Femur (tissue), 1 donor: Measurements from ENCODE around the gene ARHGEF25.
A peak's percentile ranks its signal among the peaks of the same experiment; 100 is the strongest.
"Not testable (repeated sequence)": the region's sequence is repeated elsewhere in the genome, so short reads cannot be mapped to it uniquely, and the experiment has no call there.

Experiments
- DNase-seq: peaks from one replicate; pipeline ENCODE4 v3.0.0-alpha.2; 2017

Gene ARHGEF25

DNA sequence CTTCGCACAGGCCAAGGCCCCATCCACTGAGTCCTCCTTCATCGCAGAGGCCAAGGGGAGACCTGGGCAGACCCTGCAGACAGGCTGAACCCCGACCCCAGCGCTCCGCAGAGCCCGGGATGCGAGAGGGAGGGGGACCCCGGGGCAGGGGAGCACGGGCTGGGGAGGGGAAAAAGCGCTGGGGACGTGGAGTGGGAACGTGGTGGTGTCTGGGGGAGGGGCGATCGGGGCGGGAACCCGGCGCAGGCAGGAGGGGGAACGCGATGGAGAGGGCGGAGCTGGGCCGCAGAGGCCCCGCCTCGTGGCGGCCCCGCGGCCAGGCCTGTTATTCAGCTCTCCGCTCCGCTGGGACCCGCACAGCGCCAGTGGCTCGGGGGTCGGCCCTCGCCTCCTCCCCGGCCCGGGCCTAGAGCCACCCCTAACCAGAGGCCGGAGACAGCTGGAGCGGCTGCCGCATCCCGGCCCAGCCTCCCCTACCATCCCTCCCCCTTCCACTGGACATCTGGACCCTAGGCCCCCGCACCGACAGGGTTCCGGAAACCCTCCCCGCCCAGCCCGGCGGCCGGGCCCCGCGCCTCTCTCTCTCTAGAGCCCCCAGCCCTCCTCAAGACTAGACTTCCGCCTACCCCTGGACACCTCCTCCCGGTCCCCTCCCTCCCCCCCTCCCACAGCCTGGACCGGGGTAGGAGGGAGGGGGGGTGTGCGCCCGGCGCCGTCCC, at the start of gene ARHGEF25:
Gene ARHGEF25, plus strand, starts transcription at position 328 of the 719 bp plus-strand sequence. CDS start 460 bp downstream, outside the sequence.
- DNase-seq = peak; percentile 92

DNA sequence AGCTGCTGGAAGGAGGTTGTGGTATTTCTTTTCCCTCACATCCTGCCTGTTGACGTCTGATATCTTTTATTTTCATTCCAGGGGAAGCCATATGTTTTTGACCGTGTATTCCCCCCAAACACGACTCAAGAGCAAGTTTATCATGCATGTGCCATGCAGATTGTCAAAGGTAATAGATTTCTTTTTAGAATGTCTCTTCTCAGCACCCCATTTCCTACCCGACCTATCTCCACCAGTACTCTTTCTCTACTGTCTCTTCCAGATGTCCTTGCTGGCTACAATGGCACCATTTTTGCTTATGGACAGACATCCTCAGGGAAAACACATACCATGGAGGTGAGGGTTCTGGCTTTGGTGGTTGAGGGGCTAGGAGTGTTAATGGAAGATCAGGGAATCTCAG, 47.9 kb upstream of the ARHGEF25 start:
- DNase-seq = no peak

- no peak for DNase-seq
Measured at GRCh38 chr12:57564178-57564740, 47.0 kb upstream of the ARHGEF25 start.

- DNase-seq = no peak
Measured at GRCh38 chr12:57568838-57569237, 42.4 kb upstream of the ARHGEF25 start.

- DNase-seq = no peak
Measured at GRCh38 chr12:57569858-57570257, 41.4 kb upstream of the ARHGEF25 start.

DNA sequence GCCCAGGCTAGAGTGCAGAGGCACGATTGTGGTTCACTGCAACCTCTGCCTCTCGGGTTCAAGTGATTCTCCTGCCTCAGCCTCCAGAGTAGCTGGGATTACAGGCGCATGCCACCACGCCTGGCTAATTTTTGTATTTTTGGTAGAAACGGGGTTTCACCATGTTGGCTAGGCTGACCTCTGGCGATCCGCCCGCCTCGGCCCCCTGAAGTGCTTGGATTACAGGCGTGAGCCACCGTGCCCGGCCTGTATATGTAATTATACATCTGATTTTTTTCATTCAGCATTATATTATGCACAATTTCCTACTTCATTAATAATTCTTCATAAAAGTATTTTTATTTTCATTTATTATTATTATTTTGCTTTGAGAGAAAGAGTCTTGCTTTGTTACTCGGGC, 40.8 kb upstream of the ARHGEF25 start:
- not testable (repeated sequence) for DNase-seq

- no peak for DNase-seq
Measured at GRCh38 chr12:57571926-57572762, 39.1 kb upstream of the ARHGEF25 start.

GRCh38 chr12:57574795-57575194, 36.4 kb upstream of the ARHGEF25 start:
- DNase-seq = no peak

DNA sequence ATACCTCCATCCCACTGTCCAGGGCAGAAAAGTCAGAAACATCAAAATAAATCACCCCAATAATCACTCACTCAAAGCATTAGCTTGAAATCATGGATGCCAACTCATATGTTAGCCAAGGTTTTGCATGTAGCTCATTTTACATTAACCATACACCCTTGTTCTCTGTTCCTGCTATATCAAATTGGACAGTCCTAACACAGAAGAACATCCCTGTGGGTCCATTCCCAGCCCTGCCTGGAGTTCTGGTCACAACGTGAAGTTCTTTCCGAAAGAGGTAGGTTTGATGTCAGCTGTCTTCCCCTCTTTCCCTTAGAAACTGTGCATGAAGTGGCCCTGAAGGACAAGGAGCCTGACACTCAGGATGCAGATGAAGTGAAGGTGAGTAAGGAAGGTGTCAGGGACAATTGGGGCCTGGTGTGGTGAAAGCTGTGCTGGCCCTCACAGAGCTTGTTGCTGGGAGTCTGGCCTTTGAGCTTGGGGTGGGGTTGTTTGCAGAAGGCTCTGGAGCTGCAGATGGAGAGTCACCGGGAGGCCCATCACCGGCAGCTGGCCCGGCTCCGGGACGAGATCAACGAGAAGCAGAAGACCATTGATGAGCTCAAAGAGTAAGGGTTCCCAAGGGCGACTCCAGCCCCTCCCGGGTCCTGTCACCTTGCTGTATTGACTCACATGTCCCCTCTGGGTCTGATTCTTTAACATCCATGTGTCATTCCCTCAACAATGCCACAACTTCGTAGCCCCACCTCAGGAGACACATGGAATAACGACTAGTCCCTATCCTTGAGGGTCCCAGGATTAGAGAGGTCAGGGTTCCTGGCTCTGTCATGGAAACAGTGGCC, 35.2 kb upstream of the ARHGEF25 start:
- DNase-seq = no peak

DNA sequence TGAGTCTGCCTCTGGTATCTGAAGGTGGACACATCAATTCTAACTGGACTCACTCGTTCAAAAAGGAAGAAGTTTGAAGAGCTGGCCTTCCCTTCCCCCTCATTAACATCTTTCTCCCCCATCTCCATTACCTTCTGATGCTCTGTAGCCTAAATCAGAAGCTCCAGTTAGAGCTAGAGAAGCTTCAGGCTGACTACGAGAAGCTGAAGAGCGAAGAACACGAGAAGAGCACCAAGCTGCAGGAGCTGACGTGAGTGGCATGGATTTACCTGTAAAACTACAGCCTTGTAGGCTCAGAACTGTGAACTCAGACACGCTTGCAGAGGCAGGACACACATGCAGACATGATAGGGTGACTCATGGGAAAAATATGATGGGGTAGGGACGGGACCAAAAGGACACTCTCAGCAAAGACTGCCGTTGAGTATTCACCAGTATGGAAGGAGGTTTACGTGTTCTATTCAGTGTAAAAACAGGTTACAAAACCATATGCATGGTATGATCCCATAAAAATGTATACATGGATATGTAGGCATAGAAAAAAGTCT, 34.5 kb upstream of the ARHGEF25 start:
- DNase-seq = no peak

DNA sequence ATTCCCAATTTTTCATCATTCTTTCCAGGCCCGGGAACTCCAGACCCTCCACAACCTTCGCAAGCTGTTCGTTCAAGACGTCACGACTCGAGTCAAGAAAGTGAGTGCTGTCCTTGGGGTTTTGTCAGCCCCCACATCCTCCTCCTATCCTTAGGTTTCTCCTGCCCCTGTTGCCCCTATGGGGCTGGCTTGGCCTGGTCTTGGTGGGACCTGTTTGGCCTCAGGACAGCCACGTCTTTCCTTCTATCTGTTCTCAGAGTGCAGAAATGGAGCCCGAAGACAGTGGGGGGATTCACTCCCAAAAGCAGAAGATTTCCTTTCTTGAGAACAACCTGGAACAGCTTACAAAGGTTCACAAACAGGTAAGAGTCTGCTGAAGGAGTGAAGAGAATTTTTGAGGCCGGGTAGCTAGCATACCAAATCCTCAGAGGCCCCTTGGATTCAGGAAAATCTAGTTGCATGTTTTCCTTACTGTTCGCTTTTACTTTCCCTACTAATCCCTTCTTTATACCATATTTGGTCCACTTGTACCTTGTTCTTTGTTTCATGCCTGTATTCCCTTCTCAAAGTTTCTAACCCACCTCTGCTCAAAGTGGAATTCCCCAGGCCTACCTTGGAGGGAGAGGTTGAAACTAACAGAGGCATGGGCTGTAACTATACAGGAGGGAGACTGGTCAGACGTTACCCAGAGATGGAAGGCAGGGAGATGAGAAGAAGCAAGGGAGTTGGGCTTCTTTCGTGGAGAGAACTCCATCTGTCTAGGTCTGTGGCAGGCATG, 33.1 kb upstream of the ARHGEF25 start:
- DNase-seq = no peak

DNA sequence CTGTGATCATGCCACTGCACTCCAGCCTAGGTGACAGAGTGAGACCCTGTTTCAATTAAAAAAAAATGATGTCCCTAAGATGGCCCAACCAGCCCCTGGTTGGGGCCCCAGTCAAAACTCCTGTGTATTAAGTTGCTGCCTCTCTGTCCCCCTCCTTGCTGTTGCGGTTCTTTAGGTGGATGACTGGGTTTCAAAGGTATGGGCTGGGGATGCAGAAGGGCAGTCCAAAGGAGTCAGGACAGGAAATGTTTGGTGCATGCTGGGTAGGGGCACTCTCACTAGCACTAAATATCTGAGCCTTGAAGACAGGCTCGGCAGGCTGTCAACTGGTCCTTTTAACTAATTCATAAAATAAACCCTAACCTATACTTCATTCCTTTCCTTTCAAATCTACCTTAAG, 32.2 kb upstream of the ARHGEF25 start:
- DNase-seq = no peak

DNA sequence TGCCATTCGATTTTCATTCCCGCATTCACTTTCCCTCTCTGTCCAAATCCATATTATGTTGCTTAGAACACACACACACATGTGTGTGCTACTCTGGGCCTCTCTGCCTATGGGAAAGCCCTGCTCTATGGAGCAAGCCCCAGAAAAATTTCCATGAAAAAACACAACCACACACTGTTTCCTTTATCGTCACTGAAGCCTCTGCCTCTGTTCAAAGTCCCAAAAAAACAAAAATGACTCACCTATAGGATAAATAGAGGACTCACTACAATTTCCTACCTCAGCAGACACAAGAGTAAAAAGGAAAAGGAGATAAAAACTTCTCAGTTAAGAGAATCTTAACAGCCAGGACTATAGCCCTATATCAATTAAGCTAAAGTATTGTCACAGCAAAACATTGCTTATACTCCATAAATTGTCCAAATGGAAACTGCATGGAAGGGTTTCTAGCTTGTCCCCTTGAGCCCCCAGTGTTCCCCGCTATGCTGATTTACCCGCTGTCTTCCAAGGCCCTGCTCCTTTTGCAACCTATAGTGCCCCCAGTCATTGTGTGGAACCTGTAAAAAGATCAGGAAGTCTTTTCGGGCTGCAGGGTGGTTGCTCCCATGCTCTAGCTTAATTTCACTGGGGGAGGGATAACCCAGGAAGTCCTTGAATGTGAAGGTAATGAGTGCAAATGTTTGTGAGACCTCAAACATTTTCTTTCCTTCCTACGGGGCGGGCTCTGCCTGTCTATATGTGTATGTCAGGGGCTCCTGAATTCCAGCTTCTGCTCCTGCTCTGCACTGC, 31.4 kb upstream of the ARHGEF25 start:
- no peak for DNase-seq

DNA sequence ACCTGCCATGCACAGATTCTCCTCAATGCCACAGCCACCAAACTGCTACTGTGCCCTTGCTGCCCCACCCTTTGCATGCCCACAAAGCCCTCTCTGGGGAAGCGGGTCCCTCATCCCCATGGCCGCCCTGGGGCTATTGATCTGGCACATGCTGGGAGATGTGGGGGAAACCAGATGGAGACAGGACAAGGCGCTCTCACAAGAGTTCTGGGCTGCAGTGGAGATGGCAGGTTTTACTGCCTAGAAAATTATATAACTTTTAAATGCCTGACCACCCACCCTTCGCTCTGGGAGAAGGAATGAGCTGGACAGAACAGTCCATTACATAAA, 30.8 kb upstream of the ARHGEF25 start:
- DNase-seq = no peak

DNA sequence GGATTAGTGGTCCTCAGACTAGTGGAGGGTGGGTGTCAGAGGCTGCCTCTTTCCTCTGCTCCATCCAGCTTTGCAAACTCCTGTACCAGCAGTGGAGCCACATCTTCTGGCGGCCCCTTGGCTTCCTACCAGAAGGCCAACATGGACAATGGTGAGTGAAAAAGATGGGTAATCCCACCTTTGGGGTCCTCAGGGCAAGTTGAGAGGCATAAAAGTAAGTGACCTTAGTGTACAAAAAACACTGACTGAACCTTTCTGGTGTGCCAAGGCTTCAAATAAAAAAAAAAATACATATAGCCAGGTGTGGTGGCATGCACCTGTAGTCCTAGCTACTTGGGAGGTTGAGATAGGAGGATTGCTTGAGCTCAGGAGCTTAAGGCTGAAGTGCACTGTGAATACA, 29.4 kb upstream of the ARHGEF25 start:
- no peak for DNase-seq

DNA sequence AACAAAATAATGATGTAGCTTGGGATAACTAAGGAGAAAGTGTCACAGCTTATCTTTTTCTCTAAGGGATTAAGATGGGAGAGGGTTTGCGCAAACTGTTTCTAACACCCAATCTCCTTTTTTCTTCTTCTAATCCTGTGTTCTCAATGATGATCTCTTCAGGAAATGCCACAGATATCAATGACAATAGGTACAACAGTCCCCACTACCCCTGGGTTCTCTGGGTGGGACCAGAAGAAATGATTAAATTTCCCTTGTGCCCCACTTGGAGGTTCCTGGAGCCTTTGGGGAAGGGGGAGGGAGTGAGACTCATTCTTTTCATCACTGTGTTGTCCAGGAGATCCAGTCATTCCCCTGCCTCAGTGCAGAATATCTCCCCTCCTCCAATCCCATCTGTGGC, 28.8 kb upstream of the ARHGEF25 start:
- no peak for DNase-seq

DNA sequence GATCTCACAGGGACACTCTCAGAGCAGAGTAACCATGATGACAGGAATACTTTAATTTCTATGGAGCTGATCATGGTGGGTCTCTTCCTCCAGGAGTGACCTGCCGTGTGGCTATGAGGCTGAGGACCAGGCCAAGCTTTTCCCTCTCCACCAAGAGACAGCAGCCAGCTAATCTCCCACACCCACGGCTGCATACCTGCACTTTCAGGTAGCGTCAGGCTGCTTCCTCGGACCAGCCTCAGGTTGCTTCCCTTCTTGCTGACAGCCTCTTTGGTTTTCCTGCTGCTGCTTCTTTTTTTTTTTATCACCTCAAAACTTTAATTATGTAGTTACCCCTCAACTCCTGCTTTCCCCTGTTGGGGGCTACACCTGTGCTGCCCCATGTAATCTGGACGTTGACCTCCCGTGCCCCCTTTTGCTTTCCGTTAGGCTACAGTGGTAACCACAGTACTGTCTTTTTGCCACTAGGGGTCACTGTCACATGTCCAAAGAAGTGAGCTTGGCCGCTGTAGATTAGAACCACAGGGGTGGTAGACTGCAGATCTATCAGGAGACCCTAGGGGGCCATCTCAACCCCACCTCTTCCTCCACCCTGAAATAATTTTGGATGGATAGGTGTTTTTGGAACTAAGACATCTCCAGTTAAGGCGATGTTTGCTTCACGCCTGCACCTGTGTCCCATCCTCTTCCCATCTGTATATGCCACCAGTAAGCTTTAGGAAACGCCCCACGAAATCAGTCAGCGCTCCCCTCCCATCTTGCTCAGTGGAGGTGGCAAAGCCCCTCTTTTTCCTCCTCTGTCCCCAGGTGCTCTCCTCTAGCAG, 28.0 kb upstream of the ARHGEF25 start:
- DNase-seq = peak; percentile 73

GRCh38 chr12:57584050-57584449, 27.2 kb upstream of the ARHGEF25 start:
- no peak for DNase-seq

- DNase-seq = no peak
Measured at GRCh38 chr12:57584690-57585089, 26.5 kb upstream of the ARHGEF25 start.

GRCh38 chr12:57585156-57585555, 26.1 kb upstream of the ARHGEF25 start:
- no peak for DNase-seq
